Activated CD8-positive, alpha-beta memory T cell treated with anti-CD3 and anti-CD28 coated beads, Interleukin-2, amount 10 ng/mL, durations not matched to agents 7 days and 5 days (primary cell): ENCODE data around the gene CCT5. TPM values are rescaled to one million over a fixed set of nuclear protein-coding genes. Genes with fewer than 3 reads are reported as not detected.
"Not testable (repeated sequence)": the region's sequence is repeated elsewhere in the genome, so short reads cannot be mapped to it uniquely, and the experiment has no call there.

Experiments used
- ATAC-seq: fragments of 150-1000 bp; cut with Tn5 transposase; one replicate; pipeline ENCODE4 v1.10.0; 2021; ENCODE audit warnings: moderate library complexity
- CTCF ChIA-PET: fragments of 350-600 bp; sonication (Branson Sonifier 250); formaldehyde crosslinking; loops from one replicate; lab custom pipeline; 2021; ENCODE audit warnings: antibody characterized with exemption; lab: Charles Lee
- DNase-seq: peaks from one replicate; pipeline ENCODE4 v3.0.0-alpha.2; 2020
- H3K27ac Mint-ChIP-seq: one replicate; pipeline ENCODE4 v1.8.0; 2021; ENCODE audit warnings: mild to moderate bottlenecking, mixed read lengths
- H3K27me3 Mint-ChIP-seq: one replicate; pipeline ENCODE4 v1.8.0; 2021; ENCODE audit warnings: mixed read lengths
- H3K36me3 Mint-ChIP-seq: one replicate; pipeline ENCODE4 v1.8.0; 2021; ENCODE audit warnings: mild to moderate bottlenecking, mixed read lengths
- H3K4me1 Mint-ChIP-seq: one replicate; pipeline ENCODE4 v1.8.0; 2021; ENCODE audit warnings: mixed read lengths
- H3K4me3 Mint-ChIP-seq: one replicate; pipeline ENCODE4 v1.8.0; 2021; ENCODE audit warnings: mild to moderate bottlenecking, moderate library complexity, mixed read lengths
- H3K9me3 Mint-ChIP-seq: one replicate; pipeline ENCODE4 v1.8.0; 2022; ENCODE audit warnings: low read depth, mixed read lengths
- total RNA-seq, 2 experiments: library from RNA; stranded (reverse); gene quantifications; one replicate each; pipeline ENCODE4 v1.2.3, GENCODE V29; 2021

Gene CCT5
- total RNA-seq, 2 experiments from 2014 or later = 270 to 342 TPM

GRCh38 chr5:10228288-10228687 lies 21.8 kb upstream of the CCT5 start:
- no peaks in the 10 kb centered on the region for H3K27me3 Mint-ChIP-seq
- ATAC-seq (no peak), DNase-seq (no peak)
- H3K4me1 Mint-ChIP-seq = no peaks in the 10 kb centered on the region
- CTCF ChIA-PET = no interaction called here
- H3K36me3 Mint-ChIP-seq = peaks cover 34% of the 10 kb centered on the region
- H3K27ac Mint-ChIP-seq = no peak overlapping the region
- H3K9me3 Mint-ChIP-seq = no peaks in the 10 kb centered on the region
- H3K4me3 Mint-ChIP-seq = no peak overlapping the region

- DNase-seq (no peak), ATAC-seq (no peak)
- CTCF ChIA-PET = no interaction called here
- H3K27ac Mint-ChIP-seq = no peak overlapping the region
- no peak overlapping the region for H3K4me3 Mint-ChIP-seq
- peaks cover 26% of the 10 kb centered on the region for H3K36me3 Mint-ChIP-seq
- no peaks in the 10 kb centered on the region for H3K27me3 Mint-ChIP-seq
- H3K9me3 Mint-ChIP-seq = no peaks in the 10 kb centered on the region
- H3K4me1 Mint-ChIP-seq = no peaks in the 10 kb centered on the region
Measured at GRCh38 chr5:10229306-10230048, 20.6 kb upstream of the CCT5 start.

- no peaks in the 10 kb centered on the region for H3K27me3 Mint-ChIP-seq
- DNase-seq (no peak), ATAC-seq (no peak)
- no peaks in the 10 kb centered on the region for H3K9me3 Mint-ChIP-seq
- CTCF ChIA-PET = interaction anchor here (0.9 kb wide), 1 partner anchor 17 kb away, joined by 3 read pairs; no protein-coding TSS in a partner anchor
- no peak overlapping the region for H3K4me3 Mint-ChIP-seq
- no peaks in the 10 kb centered on the region for H3K4me1 Mint-ChIP-seq
- peaks cover 8% of the 10 kb centered on the region for H3K36me3 Mint-ChIP-seq
- no peak overlapping the region for H3K27ac Mint-ChIP-seq
Measured at GRCh38 chr5:10232386-10232785, 17.7 kb upstream of the CCT5 start.

GRCh38 chr5:10233011-10233410 lies 17.1 kb upstream of the CCT5 start:
- CTCF ChIA-PET = interaction anchor here (0.9 kb wide), 1 partner anchor 16 kb away, joined by 3 read pairs; no protein-coding TSS in a partner anchor
- Mint-ChIP-seq H3K36me3 (peaks cover 9% of the 10 kb centered on the region), H3K4me3 (no peak overlapping the region)

GRCh38 chr5:10233505-10233904 lies 16.6 kb upstream of the CCT5 start:
- Mint-ChIP-seq H3K4me3 (no peak overlapping the region), H3K4me1 (no peaks in the 10 kb centered on the region), H3K27ac (no peak overlapping the region), H3K36me3 (peaks cover 9% of the 10 kb centered on the region), H3K9me3 (no peaks in the 10 kb centered on the region), H3K27me3 (no peaks in the 10 kb centered on the region)
- DNase-seq (no peak), ATAC-seq (no peak)
- CTCF ChIA-PET = no interaction called here

More at GRCh38 chr5:10233011-10233410, 17.1 kb upstream of the CCT5 start:
- Mint-ChIP-seq H3K4me1 (no peaks in the 10 kb centered on the region), H3K9me3 (no peaks in the 10 kb centered on the region), H3K27ac (no peak overlapping the region), H3K27me3 (no peaks in the 10 kb centered on the region)
- ATAC-seq (no peak), DNase-seq (no peak)

- DNase-seq (no peak), ATAC-seq (no peak)
- Mint-ChIP-seq H3K4me3 (no peak overlapping the region), H3K27ac (no peak overlapping the region), H3K27me3 (no peaks in the 10 kb centered on the region), H3K9me3 (no peaks in the 10 kb centered on the region), H3K36me3 (peaks cover 9% of the 10 kb centered on the region), H3K4me1 (no peaks in the 10 kb centered on the region)
- CTCF ChIA-PET = no interaction called here
Measured at GRCh38 chr5:10235350-10235749, 14.7 kb upstream of the CCT5 start.

- H3K9me3 Mint-ChIP-seq = no peaks in the 10 kb centered on the region
- CTCF ChIA-PET = no interaction called here
- H3K27ac Mint-ChIP-seq = no peak overlapping the region
- ATAC-seq (no peak), DNase-seq (no peak)
- H3K4me1 Mint-ChIP-seq = peaks cover 17% of the 10 kb centered on the region
- H3K4me3 Mint-ChIP-seq = no peak overlapping the region
- no peaks in the 10 kb centered on the region for H3K27me3 Mint-ChIP-seq
- H3K36me3 Mint-ChIP-seq = peaks cover 4% of the 10 kb centered on the region
Measured at GRCh38 chr5:10243660-10244240, 6.3 kb upstream of the CCT5 start.

- peaks cover 4% of the 10 kb centered on the region for H3K36me3 Mint-ChIP-seq
- DNase-seq (no peak), ATAC-seq (no peak)
- no peak overlapping the region for H3K27ac Mint-ChIP-seq
- no peaks in the 10 kb centered on the region for H3K9me3 Mint-ChIP-seq
- no peaks in the 10 kb centered on the region for H3K27me3 Mint-ChIP-seq
- H3K4me1 Mint-ChIP-seq = peaks cover 18% of the 10 kb centered on the region
- CTCF ChIA-PET = no interaction called here
- H3K4me3 Mint-ChIP-seq = no peak overlapping the region
Measured at GRCh38 chr5:10244342-10244944, 5.6 kb upstream of the CCT5 start.

GRCh38 chr5:10246761-10247160 lies 3.3 kb upstream of the CCT5 start:
- Mint-ChIP-seq H3K36me3 (peaks cover 13% of the 10 kb centered on the region), H3K4me1 (peaks cover 28% of the 10 kb centered on the region), H3K4me3 (no peak overlapping the region), H3K9me3 (no peaks in the 10 kb centered on the region), H3K27me3 (no peaks in the 10 kb centered on the region), H3K27ac (no peak overlapping the region)
- CTCF ChIA-PET = no interaction called here
- DNase-seq (no peak), ATAC-seq (no peak)

GRCh38 chr5:10247217-10247616 lies 2.9 kb upstream of the CCT5 start:
- H3K9me3 Mint-ChIP-seq, DNase-seq, ATAC-seq, H3K27ac Mint-ChIP-seq, H3K27me3 Mint-ChIP-seq, H3K4me3 Mint-ChIP-seq: not testable (repeated sequence)
- peaks cover 17% of the 10 kb centered on the region for H3K36me3 Mint-ChIP-seq
- peaks cover 33% of the 10 kb centered on the region for H3K4me1 Mint-ChIP-seq
- CTCF ChIA-PET = interaction anchor here (1.1 kb wide), 1 partner anchor 380 kb away, joined by 3 read pairs; no protein-coding TSS in a partner anchor

- ATAC-seq (no peak), DNase-seq (peak; percentile 43)
- Mint-ChIP-seq H3K4me3 (peak overlapping the region; percentile 94), H3K27me3 (no peaks in the 10 kb centered on the region), H3K9me3 (no peaks in the 10 kb centered on the region), H3K4me1 (peaks cover 45% of the 10 kb centered on the region), H3K27ac (peak overlapping the region; percentile 99), H3K36me3 (peaks cover 17% of the 10 kb centered on the region)
- CTCF ChIA-PET = interaction anchor here (0.7 to 1.4 kb wide), 2 partner anchors 16 to 379 kb away, joined by 3 read pairs; no protein-coding TSS in a partner anchor
Measured at GRCh38 chr5:10248378-10249260, 1.5 kb upstream of the CCT5 start.

- peaks cover 61% of the 10 kb centered on the region for H3K4me1 Mint-ChIP-seq
- ATAC-seq = peak; percentile 31
- peak overlapping the region; percentile 94 for H3K4me3 Mint-ChIP-seq
- peak; percentile 52 for DNase-seq
- H3K36me3 Mint-ChIP-seq = peaks cover 32% of the 10 kb centered on the region
- CTCF ChIA-PET = interaction anchor here (1.1 to 2.1 kb wide), 4 partner anchors 27 to 114 kb away, joined by 3 to 5 read pairs (median 4); partner anchors contain the start of gene MARCHF6
- H3K27me3 Mint-ChIP-seq = no peaks in the 10 kb centered on the region
- H3K27ac Mint-ChIP-seq = peak overlapping the region; percentile 87
- no peaks in the 10 kb centered on the region for H3K9me3 Mint-ChIP-seq
Measured at GRCh38 chr5:10250806-10251276, 761 bp downstream of the CCT5 start.
